Sigmoid colon (tissue), 7 donors: Measurements from ENCODE around the gene MAP1LC3B. TPM values are rescaled to one million over a fixed set of nuclear protein-coding genes. Genes with fewer than 3 reads are reported as not detected.

ENCODE experiments used
- DNase-seq: peaks from one replicate; pipeline ENCODE4 v3.0.0-alpha.2; 2019
- H3K27ac ChIP-seq, 4 donors: fragments of 200-600 bp; sonication (generic); one replicate each; pipeline ENCODE4 v1.5.1; 2016 to 2019; ENCODE audit warnings: mild to moderate bottlenecking in 1 of 4
- H3K27me3 ChIP-seq, 3 donors: fragments of 200-600 bp; sonication (generic); one replicate each; pipeline ENCODE4 v1.5.1; 2019; ENCODE audit warnings: mild to moderate bottlenecking in 1 of 3
- H3K36me3 ChIP-seq, 4 donors: fragments of 200-600 bp; sonication (generic); one replicate each; pipeline ENCODE4 v1.5.1; 2016 to 2019
- H3K4me1 ChIP-seq, 4 donors: fragments of 200-600 bp; sonication (generic); one replicate each; pipeline ENCODE4 v1.5.1; 2017 to 2019
- H3K4me3 ChIP-seq, 4 donors: fragments of 200-600 bp; sonication (generic); one replicate each; pipeline ENCODE4 v1.5.1; 2017 to 2019; ENCODE audit warnings: mild to moderate bottlenecking in 2 of 4, moderate library complexity in 1 of 4
- H3K9me3 ChIP-seq, 4 donors: fragments of 200-600 bp in 3 of 4; sonication (generic) in 3 of 4; one replicate each; pipeline versions ENCODE4 v1.5.1 to v1.6.1; 2013 to 2019
- CTCF ChIP-seq, 4 experiments: fragments of 450-650 bp in 3 of 4; fragments of 200-600 bp in 1 of 4; IDR thresholded peaks; one replicate each; pipeline ENCODE4 v1.5.1; 2016 to 2019; ENCODE audit warnings: antibody characterized with exemption in 4 of 4, mild to moderate bottlenecking in 3 of 4, moderate library complexity in 2 of 4
- EP300 ChIP-seq, 4 donors: sonication (generic); formaldehyde crosslinking; IDR thresholded peaks; one replicate each; pipeline ENCODE4 v1.6.1; 2017; ENCODE audit warnings: antibody characterized with exemption in 4 of 4
- POLR2A ChIP-seq, 2 donors: fragments of 450-650 bp; IDR thresholded peaks; one replicate each; pipeline ENCODE4 v1.6.1; 2016; ENCODE audit warnings: antibody characterized with exemption in 2 of 2, mild to moderate bottlenecking in 2 of 2, moderate library complexity in 2 of 2
- POLR2AphosphoS5 ChIP-seq, 4 donors: sonication (generic); formaldehyde crosslinking; IDR thresholded peaks; one replicate each; pipeline ENCODE4 v1.6.1; 2017; ENCODE audit warnings: antibody characterized with exemption in 4 of 4
- WGBS, 2 donors: extraction: QIAGEN DNeasy Blood & Tissue Kit; methylation state at CpG; one replicate each; pipeline ENCODE4 v1.1.7; 2013; 5-methylcytosine and 5-hydroxymethylcytosine counted together
- intact Hi-C: fragments of 100-400 bp; cut with DNase I; formaldehyde crosslinking; loops from one replicate; pipeline ENCODE4 v1.15.1; 2023
- polyA plus RNA-seq, 3 donors: library from polyadenylated mRNA; stranded (reverse); fragments of 200-250 nt; gene quantifications; one replicate each; pipeline ENCODE4 v1.2.3, GENCODE V29; 2013
- total RNA-seq, 4 donors: library from RNA; depleted of rRNA; stranded (reverse); fragments of >200 nt; gene quantifications; one replicate each; pipeline ENCODE4 v1.1.0, GENCODE V29; 2016
- donor health status: healthy with polysubstance abuse.
- donor health status: Bipolar disorder and iron deficiency.
- donor health status: healthy.

MAP1LC3B gene
- total and polyA plus RNA-seq, 7 donors: 48.0 to 137 (median 62.4) TPM

GRCh38 chr16:87434146-87434667 lies 42.1 kb downstream of the MAP1LC3B start:
- DNase-seq: no peak
- H3K36me3 ChIP-seq: peaks cover 0 to 21% (median 3%) of the 10 kb centered on the region in 4 donors
- 95% methylated on average over 22 of the region's 22 CpGs for WGBS, 2 donors
- no peak overlapping the region for H3K27ac ChIP-seq
- peaks cover 0 to 39% (median 26%) of the 10 kb centered on the region in 4 donors for H3K4me1 ChIP-seq
- no peak overlapping the region for H3K4me3 ChIP-seq
- no peaks in the 10 kb centered on the region for H3K27me3 ChIP-seq
- TF ChIP-seq EP300 (IDR thresholded peaks at IDR 0.05) (no peak), POLR2AphosphoS5 (IDR thresholded peaks at IDR 0.05) (no peak), CTCF (IDR thresholded peaks at IDR 0.05) (no peak), POLR2A (IDR thresholded peaks at IDR 0.05) (no peak)
- intact Hi-C loops: no loop called here
- no peaks in the 10 kb centered on the region for H3K9me3 ChIP-seq

- Histone ChIP-seq H3K27ac (peak overlapping the region; percentile 47 to 70 (median 54)), H3K4me1 (peaks cover 0 to 39% (median 26%) of the 10 kb centered on the region in 4 donors), H3K4me3 (peak overlapping the region in 1 of 4 donors; percentile 5), H3K36me3 (peaks cover 0 to 16% (median 3%) of the 10 kb centered on the region in 4 donors), H3K27me3 (no peaks in the 10 kb centered on the region), H3K9me3 (no peaks in the 10 kb centered on the region)
- 56 to 84% methylated on average over 23 of the region's 23 CpGs for whole genome bisulfite sequencing, 2 donors
- intact Hi-C loops: no loop called here
- DNase-seq: no peak
- no peak for TF ChIP-seq POLR2A (IDR thresholded peaks at IDR 0.05)
- TF ChIP-seq EP300 (IDR thresholded peaks at IDR 0.05): no peak
- no peak for TF ChIP-seq CTCF (IDR thresholded peaks at IDR 0.05)
- TF ChIP-seq POLR2AphosphoS5 (IDR thresholded peaks at IDR 0.05): peak in 1 of 4 donors; percentile 22
Measured at GRCh38 chr16:87435372-87436224, 43.5 kb downstream of the MAP1LC3B start.

GRCh38 chr16:87436225-87437172 lies 44.4 kb downstream of the MAP1LC3B start:
- TF ChIP-seq POLR2AphosphoS5 (IDR thresholded peaks at IDR 0.05) (no peak), CTCF (IDR thresholded peaks at IDR 0.05) (no peak), POLR2A (IDR thresholded peaks at IDR 0.05) (no peak), EP300 (IDR thresholded peaks at IDR 0.05) (no peak)
- peaks cover 0 to 39% (median 25%) of the 10 kb centered on the region in 4 donors for H3K4me1 ChIP-seq
- DNase-seq: no peak
- H3K4me3 ChIP-seq: no peak overlapping the region
- intact Hi-C loops: no loop called here
- peaks cover 0 to 14% (median 2%) of the 10 kb centered on the region in 4 donors for H3K36me3 ChIP-seq
- H3K27me3 ChIP-seq: no peaks in the 10 kb centered on the region
- WGBS, 2 donors: 67 to 85% methylated on average over 29 of the region's 29 CpGs
- H3K9me3 ChIP-seq: no peaks in the 10 kb centered on the region
- peak overlapping the region; percentile 47 to 70 (median 54) for H3K27ac ChIP-seq

- H3K9me3 ChIP-seq: no peaks in the 10 kb centered on the region
- 95 to 96% methylated on average over 14 of the region's 14 CpGs for WGBS, 2 donors
- H3K36me3 ChIP-seq: peaks cover 0 to 6% (median 0%) of the 10 kb centered on the region in 4 donors
- intact Hi-C loops: no loop called here
- peaks cover 0 to 31% (median 24%) of the 10 kb centered on the region in 4 donors for H3K4me1 ChIP-seq
- DNase-seq: no peak
- no peaks in the 10 kb centered on the region for H3K27me3 ChIP-seq
- TF ChIP-seq EP300 (IDR thresholded peaks at IDR 0.05) (no peak), CTCF (IDR thresholded peaks at IDR 0.05) (no peak), POLR2A (IDR thresholded peaks at IDR 0.05) (no peak), POLR2AphosphoS5 (IDR thresholded peaks at IDR 0.05) (no peak)
- H3K4me3 ChIP-seq: no peak overlapping the region
- H3K27ac ChIP-seq: no peak overlapping the region
Measured at GRCh38 chr16:87437327-87437726, 45.2 kb downstream of the MAP1LC3B start.
